Measurements from ENCODE around the gene VCL. TPM values are rescaled to one million over a fixed set of nuclear protein-coding genes. Genes with fewer than 3 reads are reported as not detected.

Gene VCL
- total and polyA plus RNA-seq, 9 of the 15 experiments (the other 6 are each of a cell fraction or from before 2014, with no cell fraction given), result 29.8 to 186 (median 76.4) TPM

GRCh38 chr10:74160013-74160412 is 162.1 kb downstream of the VCL start:
- ATAC-seq (no peak), FAIRE-seq (no peak), DNase-seq (ENCODE audit: extremely low read depth in 1 of 4, low spot score in 3 of 4) (no peak)
- Histone ChIP-seq H3K9ac (ENCODE audit: insufficient read depth in 1 of 2, low read depth in 2 of 2, low read length in 2 of 2) (no peak overlapping the region), H3K4me2 (ENCODE audit: insufficient read depth, low read length) (no peak overlapping the region), H3K9me3 (replicated peaks; ENCODE audit: control insufficient read depth, insufficient read depth, low read depth, low read length) (no peaks in the 10 kb centered on the region), H3K4me1 (replicated peaks in 1 of 2; ENCODE audit: control insufficient read depth in 2 of 2, insufficient read depth in 2 of 2, low read length in 2 of 2) (peaks cover 4 to 8% of the 10 kb centered on the region in 2 experiments; a peak in 4 of 5 replicates), H3K9me1 (ENCODE audit: control insufficient read depth, insufficient read depth, low read length) (peaks cover 6% of the 10 kb centered on the region), H3K36me3 (ENCODE audit: control insufficient read depth, insufficient read depth, low read length) (no peaks in the 10 kb centered on the region), H3K79me2 (ENCODE audit: control insufficient read depth, insufficient read depth, low read length) (peaks cover 28% of the 10 kb centered on the region), H3K4me3 (no peak overlapping the region), H4K20me1 (replicated peaks; ENCODE audit: control insufficient read depth, insufficient read depth, low read length) (no peaks in the 10 kb centered on the region), H2AFZ (ENCODE audit: low read depth, low read length) (no peak overlapping the region), H3K27ac (ENCODE audit: extremely low read depth, low read depth, low read length) (no peak overlapping the region), H3K27me3 (ENCODE audit: control insufficient read depth in 2 of 2, insufficient read depth in 2 of 2, low read length in 2 of 2) (no peaks in the 10 kb centered on the region)
- BruUV-seq (replicated peaks), result no TSS peak
- in situ Hi-C loops (cut with MboI) (no loop called here), intact Hi-C loops (cut with micrococcal nuclease) (no loop called here)
- POLR2A ChIA-PET, result interaction anchor here (0.7 to 1.0 kb wide), 3 partner anchors 8 to 16 kb away, joined by 3 read pairs; partner anchors contain the start of genes ADK and AP3M1
- no peak for TF ChIP-seq ZNF384 (IDR thresholded peaks at IDR 0.05; ENCODE audit: low read depth, low read length)
- no peak for TF ChIP-seq KLF13 (tag; IDR thresholded peaks at IDR 0.05; ENCODE audit: borderline replicate concordance, low read depth)
- 0 out of 2 replicates have a peak, but pooled peaks have one; percentile 59 for TF ChIP-seq HINFP (tag; conservative IDR thresholded peaks at IDR 0.05; ENCODE audit: low read depth)
- TF ChIP-seq MCM3 (IDR thresholded peaks at IDR 0.05), result no peak
- TF ChIP-seq RFX1 (IDR thresholded peaks at IDR 0.05), result peak; percentile 77
- WGBS (ENCODE audit: insufficient coverage, low coverage, missing lambda C conversion rate), result 59% methylated on average over 3 of the region's 3 CpGs
- CTCF ChIA-PET (ENCODE audit: low intra/inter-chr PET ratio), result no interaction called here

All from K562 (cell line).